BE2C (cell line): ENCODE measurements around the gene CDH13.

Source experiments
- DNase-seq: peaks from one replicate; pipeline ENCODE4 v3.0.0-alpha.2; 2020
- H3K27me3 ChIP-seq: fragments of 250-450 bp; sonication (Bioruptor Pico); 2 replicates; pipeline ENCODE4 v1.5.1; 2020; ENCODE audit warnings: mild to moderate bottlenecking
- H3K36me3 ChIP-seq: fragments of 250-450 bp; sonication (Bioruptor Pico); 2 replicates; pipeline ENCODE4 v1.5.1; 2020; ENCODE audit warnings: mild to moderate bottlenecking
- H3K4me1 ChIP-seq: fragments of 250-450 bp; sonication (Bioruptor Pico); 2 replicates; pipeline ENCODE4 v1.5.1; 2020
- H3K4me3 ChIP-seq: 2 replicates; pipeline ENCODE4 v1.5.1; 2011; ENCODE audit warnings: low read depth, low read length
- H3K9me3 ChIP-seq: fragments of 250-450 bp; sonication (Bioruptor Pico); 2 replicates; pipeline ENCODE4 v1.5.1; 2020
- TF ChIP-seq, protein P1 (sequence below): IDR thresholded peaks from 2 replicates; pipeline ENCODE4 v1.5.1; 2012; ENCODE audit warnings: mild to moderate bottlenecking, low read depth, low read length

The CDH13 gene

DNA sequence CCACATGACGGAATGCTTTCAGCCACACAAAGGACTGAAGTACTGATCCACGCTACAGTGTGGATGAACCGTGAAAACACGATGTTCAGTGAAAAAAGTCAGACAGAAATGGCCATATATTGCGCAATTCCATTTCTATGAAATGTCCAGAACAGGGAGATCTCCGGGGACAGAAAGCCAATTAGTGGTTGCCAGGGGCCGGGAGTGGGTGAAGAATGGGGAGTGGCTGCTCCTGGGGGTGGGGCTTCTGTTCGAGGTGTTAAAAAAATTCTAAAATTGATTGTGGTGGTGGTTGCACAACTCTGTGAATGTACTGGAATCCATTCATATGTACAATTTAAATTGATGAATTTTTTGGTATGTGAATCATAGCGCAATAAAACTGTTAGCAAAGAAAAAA lies 1026.2 kb downstream of the CDH13 start:
- H3K4me1 ChIP-seq = no peaks in the 10 kb centered on the region
- no peaks in the 10 kb centered on the region for H3K27me3 ChIP-seq
- no peak overlapping the region for H3K4me3 ChIP-seq
- TF ChIP-seq, protein P1, sequence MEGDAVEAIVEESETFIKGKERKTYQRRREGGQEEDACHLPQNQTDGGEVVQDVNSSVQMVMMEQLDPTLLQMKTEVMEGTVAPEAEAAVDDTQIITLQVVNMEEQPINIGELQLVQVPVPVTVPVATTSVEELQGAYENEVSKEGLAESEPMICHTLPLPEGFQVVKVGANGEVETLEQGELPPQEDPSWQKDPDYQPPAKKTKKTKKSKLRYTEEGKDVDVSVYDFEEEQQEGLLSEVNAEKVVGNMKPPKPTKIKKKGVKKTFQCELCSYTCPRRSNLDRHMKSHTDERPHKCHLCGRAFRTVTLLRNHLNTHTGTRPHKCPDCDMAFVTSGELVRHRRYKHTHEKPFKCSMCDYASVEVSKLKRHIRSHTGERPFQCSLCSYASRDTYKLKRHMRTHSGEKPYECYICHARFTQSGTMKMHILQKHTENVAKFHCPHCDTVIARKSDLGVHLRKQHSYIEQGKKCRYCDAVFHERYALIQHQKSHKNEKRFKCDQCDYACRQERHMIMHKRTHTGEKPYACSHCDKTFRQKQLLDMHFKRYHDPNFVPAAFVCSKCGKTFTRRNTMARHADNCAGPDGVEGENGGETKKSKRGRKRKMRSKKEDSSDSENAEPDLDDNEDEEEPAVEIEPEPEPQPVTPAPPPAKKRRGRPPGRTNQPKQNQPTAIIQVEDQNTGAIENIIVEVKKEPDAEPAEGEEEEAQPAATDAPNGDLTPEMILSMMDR = no peak
- no peaks in the 10 kb centered on the region for H3K9me3 ChIP-seq
- no peak for DNase-seq
- no peaks in the 10 kb centered on the region for H3K36me3 ChIP-seq

- H3K9me3 ChIP-seq = no peaks in the 10 kb centered on the region
- no peaks in the 10 kb centered on the region for H3K4me1 ChIP-seq
- DNase-seq = no peak
- no peak overlapping the region for H3K4me3 ChIP-seq
- no peaks in the 10 kb centered on the region for H3K27me3 ChIP-seq
- TF ChIP-seq, protein P1 = no peak
- H3K36me3 ChIP-seq = no peaks in the 10 kb centered on the region
These were observed 1027.0 kb downstream of the CDH13 start for GRCh38 chr16:83653785-83654184.

- no peak for DNase-seq
- Histone ChIP-seq H3K36me3 (no peaks in the 10 kb centered on the region), H3K4me3 (no peak overlapping the region), H3K9me3 (no peaks in the 10 kb centered on the region), H3K27me3 (no peaks in the 10 kb centered on the region), H3K4me1 (no peaks in the 10 kb centered on the region)
- TF ChIP-seq, protein P1 = no peak
These were observed 1033.5 kb downstream of the CDH13 start for GRCh38 chr16:83660282-83660681.

DNA sequence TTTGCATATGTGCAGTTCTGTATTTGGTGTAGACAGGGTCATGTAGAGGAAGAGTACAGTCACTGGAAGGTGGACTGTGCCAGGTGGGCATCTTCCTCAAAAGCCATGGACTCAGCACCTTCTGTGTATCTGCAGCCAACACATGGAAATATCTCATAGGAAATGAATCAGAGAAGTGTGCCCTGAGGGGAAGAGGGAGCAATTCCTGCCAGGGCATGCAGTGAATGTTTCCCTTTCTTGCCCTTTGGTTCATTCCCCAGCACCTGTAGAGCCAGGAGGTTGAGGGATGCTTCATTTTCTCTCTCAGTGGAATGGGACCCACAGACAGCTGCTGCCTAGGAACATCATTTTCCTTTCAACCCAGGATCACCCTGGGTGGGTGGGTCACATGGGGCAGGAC lies 1034.9 kb downstream of the CDH13 start:
- H3K36me3 ChIP-seq = no peaks in the 10 kb centered on the region
- no peaks in the 10 kb centered on the region for H3K4me1 ChIP-seq
- H3K9me3 ChIP-seq = no peaks in the 10 kb centered on the region
- no peaks in the 10 kb centered on the region for H3K27me3 ChIP-seq
- DNase-seq = no peak
- H3K4me3 ChIP-seq = no peak overlapping the region
- TF ChIP-seq, protein P1 = no peak

DNA sequence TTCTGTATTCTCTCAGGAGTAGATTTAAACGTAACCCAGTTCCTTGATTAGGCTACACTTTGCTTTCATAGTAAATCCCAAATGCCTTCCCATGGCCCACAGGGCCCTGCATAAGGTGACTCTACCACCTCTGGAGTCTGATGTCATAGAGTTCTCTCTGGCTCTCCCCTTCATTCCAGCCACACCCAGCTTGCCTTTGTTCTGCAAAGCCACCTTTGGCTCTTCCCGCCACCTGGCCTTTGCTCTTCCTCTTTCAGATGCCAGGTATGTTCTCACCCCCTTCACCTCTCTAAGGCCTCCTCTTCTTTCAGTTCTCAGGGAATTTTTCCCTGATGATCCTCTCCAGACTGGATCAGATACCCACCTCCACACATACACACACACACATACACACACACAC lies 1039.7 kb downstream of the CDH13 start:
- Histone ChIP-seq H3K27me3 (no peaks in the 10 kb centered on the region), H3K4me1 (no peaks in the 10 kb centered on the region), H3K9me3 (no peaks in the 10 kb centered on the region), H3K36me3 (no peaks in the 10 kb centered on the region), H3K4me3 (no peak overlapping the region)
- TF ChIP-seq, protein P1 = no peak
- no peak for DNase-seq

DNA sequence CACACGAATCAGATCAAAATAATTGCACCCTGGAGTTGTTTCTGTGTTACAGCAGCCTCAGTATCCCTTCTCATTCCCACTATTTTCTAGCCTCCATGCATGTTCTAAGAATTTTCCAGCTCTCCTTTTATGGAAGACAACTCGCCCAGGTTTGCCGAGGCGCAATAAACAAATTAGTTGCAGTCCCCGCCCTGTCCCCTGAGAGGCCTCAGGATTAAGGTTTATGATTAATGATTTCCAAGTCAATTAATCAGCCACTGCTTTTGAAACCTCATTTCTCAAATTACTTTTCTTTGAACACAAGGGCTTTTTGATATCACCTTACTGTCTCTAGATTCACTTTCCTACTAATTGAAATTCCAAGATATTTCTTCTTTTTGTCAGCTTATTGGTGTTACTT lies 1042.7 kb downstream of the CDH13 start:
- H3K4me1 ChIP-seq = no peaks in the 10 kb centered on the region
- no peak overlapping the region for H3K4me3 ChIP-seq
- H3K27me3 ChIP-seq = no peaks in the 10 kb centered on the region
- no peak for DNase-seq
- TF ChIP-seq, protein P1 = no peak
- no peaks in the 10 kb centered on the region for H3K36me3 ChIP-seq
- H3K9me3 ChIP-seq = no peaks in the 10 kb centered on the region
